Measurements from ENCODE around the gene TRIM47. TPM values are rescaled to one million over a fixed set of nuclear protein-coding genes. Genes with fewer than 3 reads are reported as not detected.

Gene TRIM47
- total and polyA plus RNA-seq, 2 of the 13 experiments (the other 11 are each of a cell fraction or from before 2014, with no cell fraction given): 33.5 to 82.0 TPM

DNA sequence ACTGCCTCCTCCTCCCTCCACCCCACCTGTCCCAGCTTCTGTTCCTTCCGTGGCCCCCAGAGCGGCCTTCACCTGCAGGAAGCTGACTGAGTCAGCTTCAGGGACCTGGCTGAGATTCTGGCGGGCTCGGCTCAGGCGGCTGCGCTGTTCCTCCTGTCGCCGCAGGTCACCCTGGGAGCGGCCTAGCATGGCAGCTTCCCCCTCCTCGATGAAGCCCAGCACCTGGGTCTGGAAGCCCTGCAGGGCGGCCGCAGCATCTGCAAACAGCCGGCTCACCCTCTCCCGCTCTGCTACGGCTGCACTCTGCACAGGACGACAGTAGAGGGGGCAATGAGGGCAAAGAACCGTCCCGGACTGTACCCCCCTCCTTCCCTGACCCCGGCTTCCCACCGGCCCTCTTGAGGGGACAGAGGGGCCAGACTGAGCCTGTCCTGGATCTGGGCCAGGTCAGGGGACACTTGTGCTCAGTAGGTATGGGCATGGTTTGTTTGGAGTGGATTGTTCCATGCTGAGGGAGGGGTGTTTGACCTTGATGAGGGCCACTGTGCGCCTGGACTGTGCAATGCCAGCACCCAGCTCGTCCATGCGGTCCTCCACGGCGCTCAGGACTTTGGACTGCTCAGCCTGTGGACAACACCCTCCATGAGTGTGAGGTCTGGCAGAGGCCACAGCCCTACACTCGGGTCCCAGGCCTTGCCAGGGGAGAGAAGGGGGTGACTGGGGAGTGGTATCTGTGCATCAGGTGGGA lies 2.0 kb downstream of the TRIM47 start (continued):
- TF ChIP-seq CHCHD3 (CRISPR knock-in tag; IDR thresholded peaks at IDR 0.05) (no peak), CREB1 (IDR thresholded peaks at IDR 0.05) (0 out of 2 replicates have a peak, but pooled peaks have one; percentile 2), CREB1 (CRISPR knock-in tag; IDR thresholded peaks at IDR 0.05) (no peak), XRCC5 (optimal IDR thresholded peaks at IDR 0.05; ENCODE audit: low read length) (peak; percentile 78), CBX2 (IDR thresholded peaks at IDR 0.05; ENCODE audit: low read depth, low read length) (no peak), CBX2 (CRISPR knock-in tag; IDR thresholded peaks at IDR 0.05; ENCODE audit: low read depth) (no peak), ZNF430 (CRISPR knock-in tag; IDR thresholded peaks at IDR 0.05) (peak; percentile 97), ZNF510 (CRISPR knock-in tag; IDR thresholded peaks at IDR 0.05; ENCODE audit: low read depth) (peak; percentile 70; the same call in 1 of the 2 replicates), RAD51 (IDR thresholded peaks at IDR 0.05; ENCODE audit: borderline replicate concordance) (no peak), ZZZ3 (CRISPR knock-in tag; IDR thresholded peaks at IDR 0.05; ENCODE audit: borderline replicate concordance) (peak; percentile 92), ZNF747 (CRISPR knock-in tag; IDR thresholded peaks at IDR 0.05; ENCODE audit: borderline replicate concordance) (peak; percentile 82), HIVEP1 (CRISPR knock-in tag; IDR thresholded peaks at IDR 0.05) (peak; percentile 92), MED13 (CRISPR knock-in tag; IDR thresholded peaks at IDR 0.05) (peak; percentile 67), JUND (CRISPR knock-in tag; IDR thresholded peaks at IDR 0.05) (peak; percentile 88), TAF15 (IDR thresholded peaks at IDR 0.05; ENCODE audit: low read depth, low read length, poor library complexity, severe bottlenecking) (peak; percentile 42), MTF1 (CRISPR knock-in tag; IDR thresholded peaks at IDR 0.05) (no peak), ZNF660 (CRISPR knock-in tag; IDR thresholded peaks at IDR 0.05; ENCODE audit: borderline replicate concordance, low read depth) (no peak; the same call in 1 of the 2 replicates), ZBTB42 (CRISPR knock-in tag; IDR thresholded peaks at IDR 0.05) (no peak), ZNF224 (CRISPR knock-in tag; IDR thresholded peaks at IDR 0.05) (peak; percentile 98), PHF8 (CRISPR knock-in tag; IDR thresholded peaks at IDR 0.05) (peak; percentile 81)
- TF ChIP-seq, protein P1, sequence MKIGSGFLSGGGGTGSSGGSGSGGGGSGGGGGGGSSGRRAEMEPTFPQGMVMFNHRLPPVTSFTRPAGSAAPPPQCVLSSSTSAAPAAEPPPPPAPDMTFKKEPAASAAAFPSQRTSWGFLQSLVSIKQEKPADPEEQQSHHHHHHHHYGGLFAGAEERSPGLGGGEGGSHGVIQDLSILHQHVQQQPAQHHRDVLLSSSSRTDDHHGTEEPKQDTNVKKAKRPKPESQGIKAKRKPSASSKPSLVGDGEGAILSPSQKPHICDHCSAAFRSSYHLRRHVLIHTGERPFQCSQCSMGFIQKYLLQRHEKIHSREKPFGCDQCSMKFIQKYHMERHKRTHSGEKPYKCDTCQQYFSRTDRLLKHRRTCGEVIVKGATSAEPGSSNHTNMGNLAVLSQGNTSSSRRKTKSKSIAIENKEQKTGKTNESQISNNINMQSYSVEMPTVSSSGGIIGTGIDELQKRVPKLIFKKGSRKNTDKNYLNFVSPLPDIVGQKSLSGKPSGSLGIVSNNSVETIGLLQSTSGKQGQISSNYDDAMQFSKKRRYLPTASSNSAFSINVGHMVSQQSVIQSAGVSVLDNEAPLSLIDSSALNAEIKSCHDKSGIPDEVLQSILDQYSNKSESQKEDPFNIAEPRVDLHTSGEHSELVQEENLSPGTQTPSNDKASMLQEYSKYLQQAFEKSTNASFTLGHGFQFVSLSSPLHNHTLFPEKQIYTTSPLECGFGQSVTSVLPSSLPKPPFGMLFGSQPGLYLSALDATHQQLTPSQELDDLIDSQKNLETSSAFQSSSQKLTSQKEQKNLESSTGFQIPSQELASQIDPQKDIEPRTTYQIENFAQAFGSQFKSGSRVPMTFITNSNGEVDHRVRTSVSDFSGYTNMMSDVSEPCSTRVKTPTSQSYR (CRISPR knock-in tag; IDR thresholded peaks at IDR 0.05; ENCODE audit: borderline replicate concordance): peak; percentile 69; the same call in 1 of the 2 replicates
- TF ChIP-seq, protein P2, sequence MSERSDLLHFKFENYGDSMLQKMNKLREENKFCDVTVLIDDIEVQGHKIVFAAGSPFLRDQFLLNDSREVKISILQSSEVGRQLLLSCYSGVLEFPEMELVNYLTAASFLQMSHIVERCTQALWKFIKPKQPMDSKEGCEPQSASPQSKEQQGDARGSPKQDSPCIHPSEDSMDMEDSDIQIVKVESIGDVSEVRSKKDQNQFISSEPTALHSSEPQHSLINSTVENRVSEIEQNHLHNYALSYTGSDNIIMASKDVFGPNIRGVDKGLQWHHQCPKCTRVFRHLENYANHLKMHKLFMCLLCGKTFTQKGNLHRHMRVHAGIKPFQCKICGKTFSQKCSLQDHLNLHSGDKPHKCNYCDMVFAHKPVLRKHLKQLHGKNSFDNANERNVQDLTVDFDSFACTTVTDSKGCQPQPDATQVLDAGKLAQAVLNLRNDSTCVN (CRISPR knock-in tag; IDR thresholded peaks at IDR 0.05; ENCODE audit: borderline replicate concordance): peak; percentile 27
- TF ChIP-seq, protein P3, sequence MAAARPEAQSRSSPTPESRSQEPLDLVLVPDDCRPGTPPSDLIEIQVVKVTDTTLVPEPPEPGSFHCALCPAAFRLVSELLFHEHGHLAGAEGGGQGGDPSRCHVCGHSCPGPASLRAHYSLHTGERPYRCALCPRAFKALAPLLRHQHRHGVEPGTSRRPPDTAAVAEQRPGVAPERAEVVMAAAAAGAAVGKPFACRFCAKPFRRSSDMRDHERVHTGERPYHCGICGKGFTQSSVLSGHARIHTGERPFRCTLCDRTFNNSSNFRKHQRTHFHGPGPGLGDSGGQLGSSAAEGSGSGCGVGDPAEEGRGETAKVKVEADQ (CRISPR knock-in tag; IDR thresholded peaks at IDR 0.05; ENCODE audit: borderline replicate concordance): peak; percentile 46; the same call in 1 of the 2 replicates
- TF ChIP-seq, protein P4, sequence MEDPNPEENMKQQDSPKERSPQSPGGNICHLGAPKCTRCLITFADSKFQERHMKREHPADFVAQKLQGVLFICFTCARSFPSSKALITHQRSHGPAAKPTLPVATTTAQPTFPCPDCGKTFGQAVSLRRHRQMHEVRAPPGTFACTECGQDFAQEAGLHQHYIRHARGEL (CRISPR knock-in tag; IDR thresholded peaks at IDR 0.05): no peak
- TF ChIP-seq, protein P5, sequence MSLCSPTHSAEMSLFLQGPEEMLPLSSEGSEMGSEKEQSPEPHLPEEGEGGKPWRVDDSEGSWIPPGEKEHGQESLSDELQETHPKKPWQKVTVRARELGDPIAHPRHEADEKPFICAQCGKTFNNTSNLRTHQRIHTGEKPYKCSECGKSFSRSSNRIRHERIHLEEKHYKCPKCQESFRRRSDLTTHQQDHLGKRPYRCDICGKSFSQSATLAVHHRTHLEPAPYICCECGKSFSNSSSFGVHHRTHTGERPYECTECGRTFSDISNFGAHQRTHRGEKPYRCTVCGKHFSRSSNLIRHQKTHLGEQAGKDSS (CRISPR knock-in tag; IDR thresholded peaks at IDR 0.05; ENCODE audit: borderline replicate concordance, low read depth): peak; percentile 91; the same call in 1 of the 2 replicates

Measured in HepG2 (cell line).